ENCODE results near the gene SLC38A5.
A peak's percentile ranks its signal among the peaks of the same experiment; 100 is the strongest.

The SLC38A5 gene

DNA sequence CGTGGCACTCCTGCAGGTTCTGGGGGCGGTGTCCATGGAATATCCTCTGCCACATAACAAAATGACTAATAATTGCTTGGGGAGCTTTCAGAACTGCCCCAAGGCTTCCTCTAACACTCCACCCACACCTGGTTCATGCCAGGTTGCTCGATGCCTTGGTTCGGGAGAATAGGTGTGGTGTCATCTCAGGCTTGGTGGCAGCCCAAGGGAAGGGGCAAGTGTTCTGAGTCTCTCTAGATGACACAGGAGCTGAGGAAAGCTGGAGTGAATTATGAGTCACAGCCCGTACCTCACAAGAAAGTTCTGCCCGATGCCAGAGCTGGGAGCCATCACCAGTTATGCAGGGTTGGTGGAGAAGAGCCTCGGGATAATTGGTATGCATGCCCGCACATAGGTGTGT lies 20.6 kb upstream of the SLC38A5 start:
- DNase-seq, result no peak

GRCh38 chrX:48489892-48490291 lies 19.8 kb upstream of the SLC38A5 start:
- no peak for DNase-seq

DNA sequence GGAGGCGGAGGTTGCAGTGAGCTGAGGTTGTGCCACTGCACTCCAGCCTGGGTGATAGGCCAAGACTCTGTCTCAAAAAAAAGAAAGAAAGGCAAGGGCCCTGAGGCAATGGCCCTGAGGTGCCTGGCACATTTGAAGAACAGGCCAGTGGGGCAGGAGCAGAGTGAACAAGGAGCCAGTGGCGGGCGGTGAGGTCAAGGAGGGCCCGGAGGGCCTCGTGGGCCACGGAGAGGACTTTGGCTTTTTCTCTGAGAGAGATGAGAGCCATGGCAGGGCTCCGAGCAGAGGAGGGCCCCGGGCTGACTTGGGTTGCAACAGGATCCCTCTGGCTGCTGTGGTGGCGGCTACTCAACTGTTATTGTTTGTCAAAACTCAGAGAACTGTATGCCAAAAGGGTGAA lies 19.2 kb upstream of the SLC38A5 start:
- DNase-seq, result no peak

DNA sequence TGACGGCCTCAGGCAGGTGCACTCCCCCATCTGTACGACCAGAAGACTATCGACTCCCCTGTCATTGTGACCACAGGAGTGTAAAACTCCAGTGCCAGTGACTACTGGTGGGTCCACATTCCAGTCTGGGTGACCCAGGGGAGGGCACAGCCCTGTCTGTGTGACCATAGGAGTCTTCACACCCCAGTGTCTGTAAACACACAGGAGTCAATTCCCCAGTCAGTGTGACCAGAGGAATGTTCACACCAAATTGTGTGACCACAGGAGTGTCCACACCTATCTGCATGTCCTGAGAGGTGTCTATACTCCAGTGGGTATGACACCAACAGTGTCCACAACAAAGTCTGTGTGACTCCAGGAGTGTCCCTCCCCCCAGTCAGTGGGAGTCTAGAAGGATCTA lies 18.0 kb upstream of the SLC38A5 start:
- DNase-seq, result no peak

GRCh38 chrX:48487362-48487798 lies 17.3 kb upstream of the SLC38A5 start:
- DNase-seq, result no peak

DNA sequence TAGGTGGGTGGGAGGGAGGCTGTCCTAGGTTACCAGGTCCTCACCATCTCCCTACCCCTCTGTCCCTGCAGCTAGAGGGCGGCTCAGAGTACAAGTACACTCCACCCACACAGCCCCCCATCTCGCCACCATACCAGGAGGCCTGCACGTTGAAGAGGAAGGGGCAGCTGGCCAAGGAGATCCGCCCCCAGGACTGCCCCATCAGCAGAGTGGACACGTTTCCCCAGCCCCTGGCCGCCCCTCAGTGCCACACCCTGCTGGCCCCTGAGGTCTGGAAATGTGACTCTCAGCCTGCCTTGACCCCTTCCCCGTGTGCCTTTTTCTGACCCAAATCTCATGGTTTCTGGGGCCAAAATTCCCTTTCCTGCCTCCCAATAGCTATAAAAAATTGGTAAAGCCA lies 12.5 kb upstream of the SLC38A5 start:
- no peak for DNase-seq

DNA sequence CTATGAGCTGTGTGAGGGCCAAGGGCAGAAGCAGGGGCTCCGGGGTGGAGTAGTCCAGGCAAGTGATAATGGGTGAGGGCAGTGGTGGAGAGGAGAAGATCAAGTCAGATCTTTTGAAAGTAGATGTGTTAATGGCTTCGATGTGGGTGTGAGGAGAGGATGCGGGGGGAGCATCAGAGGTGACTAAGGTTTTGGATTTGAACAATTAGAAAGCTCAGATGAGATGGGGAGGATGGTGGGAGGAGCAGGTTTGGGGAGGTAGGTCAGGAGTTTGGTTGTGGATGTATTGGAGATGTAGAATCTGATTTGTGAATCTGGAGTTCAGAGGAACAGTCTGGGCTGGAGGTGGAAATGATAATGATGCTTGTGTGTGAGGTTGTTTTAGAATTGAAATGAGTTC lies 10.5 kb upstream of the SLC38A5 start:
- no peak for DNase-seq

- no peak for DNase-seq
Measured at GRCh38 chrX:48480142-48480541, 10.1 kb upstream of the SLC38A5 start.

DNA sequence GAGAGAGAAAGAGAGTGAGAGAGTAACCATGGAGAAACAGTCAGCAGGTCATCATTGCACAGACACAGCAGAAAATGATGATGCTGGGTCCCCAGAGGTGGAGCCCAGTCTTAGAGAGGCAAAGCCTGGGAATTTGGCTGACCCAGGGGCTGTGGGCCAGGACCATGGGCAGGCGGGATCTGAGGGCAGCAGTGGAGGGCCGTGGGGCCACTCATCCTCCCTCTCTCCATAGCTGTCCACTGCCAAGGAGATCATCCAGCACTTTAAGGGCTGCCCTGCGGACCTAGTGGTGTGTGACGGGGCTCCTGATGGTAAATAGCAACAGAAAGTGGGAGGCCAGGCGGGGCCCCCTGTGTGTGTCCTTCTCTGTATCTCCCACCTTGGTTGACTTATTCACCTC lies 8.7 kb upstream of the SLC38A5 start:
- no peak for DNase-seq

- no peak for DNase-seq
Measured at GRCh38 chrX:48477960-48478755, 8.1 kb upstream of the SLC38A5 start.

- DNase-seq, result no peak
Measured at GRCh38 chrX:48476919-48477318, 6.9 kb upstream of the SLC38A5 start.

DNA sequence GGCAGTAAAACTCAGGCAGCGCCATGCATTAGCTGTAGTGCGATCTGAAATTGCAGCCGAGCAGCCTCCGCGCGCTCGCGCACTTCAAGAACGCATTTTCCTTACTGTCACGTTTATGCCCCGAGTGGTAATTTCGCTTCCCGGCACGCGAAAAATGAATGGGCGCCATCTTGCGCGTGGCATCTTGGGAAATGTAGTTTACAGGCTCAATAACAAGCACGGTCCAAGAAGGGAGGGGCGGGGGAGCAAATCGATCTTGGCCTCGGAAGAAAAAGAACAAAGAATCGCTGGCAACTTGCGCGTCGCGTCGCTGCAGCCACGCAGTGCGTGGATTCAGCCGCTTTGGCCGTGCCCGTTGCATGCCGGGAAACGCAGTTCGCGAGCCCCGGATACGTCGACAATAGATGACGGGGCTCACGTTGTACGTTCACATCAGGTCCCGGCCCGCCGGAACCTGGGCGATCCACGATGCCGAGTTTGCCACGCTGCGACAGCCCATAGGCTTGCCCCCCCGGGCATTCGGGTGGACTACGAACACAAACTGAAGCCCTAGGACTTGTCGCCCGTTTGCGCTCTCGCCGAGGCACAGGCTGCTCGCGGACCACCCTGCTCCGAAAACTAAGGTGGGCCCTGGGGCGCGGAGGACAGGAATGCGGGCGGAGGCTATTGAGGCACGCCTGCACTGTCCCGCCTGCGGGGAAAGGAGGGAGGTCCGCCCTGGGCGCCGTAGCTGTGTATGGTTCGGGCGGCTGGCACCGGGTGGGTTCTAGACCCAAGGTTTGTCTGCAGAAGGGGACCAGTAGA lies 5.9 kb upstream of the SLC38A5 start, which contains the start of gene FTSJ1:
Gene FTSJ1, plus strand, starts transcription at position 426 of the 804 bp plus-strand sequence. CDS start 1,849 bp downstream, outside the sequence.
- DNase-seq, result peak; percentile 87

DNA sequence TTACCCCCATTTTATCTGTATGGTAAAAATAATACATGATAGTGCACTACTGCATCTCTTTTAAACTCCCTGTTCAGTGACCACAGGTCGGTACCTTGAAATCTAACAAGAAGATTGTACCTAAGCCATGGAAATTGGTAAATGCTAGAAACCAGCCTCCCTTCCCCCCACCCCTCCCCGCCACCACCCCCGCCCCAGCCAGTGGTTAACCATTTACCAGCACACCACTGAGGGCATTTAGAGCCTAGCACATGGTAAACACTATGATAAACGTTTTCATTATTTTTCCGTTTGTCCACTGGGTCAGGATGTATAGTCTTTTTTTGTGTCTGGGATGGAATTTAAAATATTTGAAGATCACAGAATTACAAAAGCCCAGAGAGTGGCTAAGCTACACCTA lies 5.2 kb upstream of the SLC38A5 start:
- DNase-seq, result no peak

GRCh38 chrX:48474581-48474980 lies 4.5 kb upstream of the SLC38A5 start:
- DNase-seq, result no peak

GRCh38 chrX:48474127-48474526 lies 4.1 kb upstream of the SLC38A5 start:
- DNase-seq, result no peak

- DNase-seq, result no peak
Measured at GRCh38 chrX:48473704-48473990, 3.6 kb upstream of the SLC38A5 start.

DNA sequence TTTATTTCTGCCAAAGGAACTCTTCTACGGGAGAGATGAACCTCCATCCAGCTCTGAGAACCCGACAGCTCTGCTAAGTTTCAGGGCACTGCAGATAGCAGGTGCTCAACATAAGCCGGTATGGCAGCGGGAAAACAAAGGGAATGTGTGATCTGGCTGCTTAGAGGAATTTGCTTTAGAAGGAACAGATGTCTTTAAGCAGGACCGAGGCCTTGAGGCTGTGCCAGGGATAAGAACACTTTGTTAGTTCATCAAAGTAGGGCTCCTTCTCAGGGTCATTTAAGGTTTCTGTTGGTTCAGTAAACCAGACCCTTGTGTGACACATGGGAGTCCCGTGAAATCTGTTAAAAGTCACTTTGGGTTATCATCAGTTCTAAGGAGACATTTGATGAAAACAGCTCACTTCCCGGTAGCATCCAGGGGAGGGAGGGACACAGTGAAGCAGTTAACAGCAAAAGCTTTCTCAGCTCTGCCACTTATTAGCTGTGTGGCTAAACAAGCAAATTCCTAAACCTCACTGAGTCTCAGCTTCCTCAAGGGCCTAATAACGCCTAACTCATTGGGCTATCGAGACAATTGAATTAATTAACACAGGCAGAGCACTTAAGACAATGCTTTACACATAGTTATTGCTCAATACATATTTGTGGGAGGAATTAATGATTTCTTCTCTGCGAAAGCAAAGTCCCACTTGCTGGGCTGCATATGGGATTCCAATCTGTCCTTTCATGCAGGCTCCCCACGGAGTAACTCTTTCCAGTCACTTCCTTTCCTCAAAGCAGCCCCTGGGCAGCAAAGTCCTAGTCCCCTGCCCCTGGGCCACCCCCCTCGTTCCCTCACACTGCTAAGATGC lies 3.0 kb upstream of the SLC38A5 start:
- no peak for DNase-seq

DNA sequence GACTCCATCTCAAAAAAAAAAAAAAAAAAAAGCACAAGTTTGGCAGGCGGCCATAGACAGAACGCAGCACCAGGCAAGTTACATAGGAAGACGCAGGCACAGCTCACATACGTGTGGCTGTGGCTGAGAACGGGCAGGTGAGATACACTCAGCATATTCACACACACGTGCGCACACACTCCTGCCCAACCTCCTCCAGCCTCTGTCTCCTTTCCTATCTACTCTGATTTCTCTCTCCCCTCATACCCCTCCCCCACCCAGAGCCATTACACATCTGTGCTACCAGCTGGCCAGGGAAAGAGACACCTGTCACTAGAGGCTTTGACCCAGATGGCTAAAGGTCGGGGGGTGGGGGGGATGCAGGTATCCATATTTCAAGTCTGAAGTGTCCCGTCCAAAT lies 2.2 kb upstream of the SLC38A5 start:
- DNase-seq, result no peak

- DNase-seq, result no peak
Measured at GRCh38 chrX:48471504-48471903, 1.4 kb upstream of the SLC38A5 start.

DNA sequence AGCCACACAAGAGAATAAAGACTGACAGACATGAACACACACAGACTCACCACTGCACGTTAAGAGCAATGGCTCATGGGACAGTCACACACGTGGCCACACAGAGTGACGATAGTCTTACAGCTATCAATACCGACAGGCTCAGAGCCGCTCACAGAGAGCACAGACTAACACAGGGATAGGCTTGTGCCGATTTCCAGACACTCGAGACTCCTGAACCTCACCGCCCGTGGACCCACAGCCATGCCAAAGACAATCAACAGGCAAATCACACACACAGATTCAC lies 716 bp upstream of the SLC38A5 start:
- no peak for DNase-seq

DNA sequence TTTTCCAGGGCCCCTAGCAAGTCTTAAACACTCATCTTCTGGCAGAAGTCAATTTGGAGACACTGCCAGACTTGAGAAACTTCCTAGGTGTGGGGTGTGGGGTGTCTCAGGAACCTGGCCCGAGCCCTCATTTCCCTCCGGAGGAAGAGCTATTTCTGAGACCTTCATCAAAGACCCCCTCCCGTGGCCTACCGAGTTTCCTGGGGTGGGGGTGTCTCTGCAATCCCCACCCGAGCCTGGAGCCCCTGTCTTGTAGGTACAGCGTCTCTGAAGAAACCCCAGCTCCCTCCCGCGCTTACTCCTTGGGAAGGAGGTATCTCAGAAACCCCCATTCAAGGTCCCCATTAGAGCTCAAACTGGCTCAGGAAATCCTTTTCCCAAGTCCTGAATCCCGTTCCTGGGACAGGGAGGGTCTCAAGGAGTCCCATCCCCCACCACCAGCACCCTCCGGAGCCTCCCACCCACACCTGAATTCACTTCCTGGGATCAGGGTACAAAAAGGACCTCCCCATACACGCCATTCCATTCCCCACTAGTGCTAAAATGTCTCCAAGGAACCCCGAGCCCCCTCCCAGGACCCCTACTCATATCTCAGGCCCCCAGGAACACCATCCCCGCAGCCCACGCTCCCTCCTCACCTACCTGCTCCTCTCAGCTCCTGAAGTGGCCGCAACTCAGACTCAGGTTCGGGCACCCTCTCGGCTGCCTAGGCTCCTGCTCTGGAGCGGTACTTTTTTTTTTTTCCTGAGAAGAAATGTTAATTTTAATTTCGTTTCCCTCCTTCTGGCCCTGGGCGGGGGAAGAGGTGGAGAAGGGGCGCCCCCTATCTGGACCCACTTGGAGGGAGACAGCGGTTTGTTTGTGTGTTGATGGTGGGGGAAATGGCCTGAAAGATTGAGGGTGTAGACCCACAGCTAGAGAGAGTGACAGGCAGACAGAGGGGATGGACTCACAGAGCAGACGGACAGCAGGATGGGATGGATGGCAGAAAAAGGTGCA lies 1.1 kb downstream of the SLC38A5 start:
- DNase-seq, result no peak

- DNase-seq, result no peak
Measured at GRCh38 chrX:48468247-48468671, 1.8 kb downstream of the SLC38A5 start.

All from COR-L47 (cell line).